Common myeloid progenitor, CD34-positive (primary cell): ENCODE results near the gene BUB3.

Source experiments
- CTCF ChIA-PET: fragments of 350-600 bp; sonication (Branson Sonifier 250); formaldehyde crosslinking; loops from one replicate; lab custom pipeline; 2021; ENCODE audit warnings: antibody characterized with exemption; lab: Charles Lee
- POLR2A ChIA-PET: fragments of 350-600 bp; sonication (Branson Sonifier 250); formaldehyde crosslinking; loops from one replicate; lab custom pipeline; 2021; ENCODE audit warnings: antibody characterized with exemption; lab: Charles Lee
- DNase-seq, 3 donors: peaks; one replicate each; pipeline versions ENCODE4 v3.0.0 to v3.0.0-alpha.2; 2013
- H3K27ac ChIP-seq, 2 experiments: 1 replicate in 1 of 2; 2 replicates in 1 of 2; pipeline ENCODE4 v1.7.0; 2013; ENCODE audit warnings: inconsistent platforms in 2 of 2, low read length in 2 of 2, mild to moderate bottlenecking in 2 of 2, low read depth in 1 of 2, moderate library complexity in 1 of 2; ENCODE audit not compliant: severe bottlenecking in 2 of 2, insufficient read depth in 1 of 2, poor library complexity in 1 of 2
- H3K27me3 ChIP-seq, 5 experiments: replicated peaks in 2 of 5; 1 replicate in 3 of 5; 2 replicates in 2 of 5; pipeline versions ENCODE4 v1.6.1 to v1.7.0; 2013; ENCODE audit warnings: low read length in 4 of 5, mild to moderate bottlenecking in 2 of 5, moderate library complexity in 2 of 5, inconsistent platforms in 1 of 5; ENCODE audit not compliant: insufficient read depth in 5 of 5, control insufficient read depth in 4 of 5
- H3K36me3 ChIP-seq, 4 experiments: 1 replicate in 2 of 4; 2 replicates in 2 of 4; pipeline versions ENCODE4 v1.6.1 to v1.7.0; 2013; ENCODE audit warnings: low read length in 3 of 4, control low read depth in 1 of 4, mild to moderate bottlenecking in 1 of 4; ENCODE audit not compliant: control insufficient read depth in 4 of 4, insufficient read depth in 4 of 4
- H3K4me1 ChIP-seq, 4 experiments: 1 replicate in 3 of 4; 2 replicates in 1 of 4; pipeline versions ENCODE4 v1.6.1 to v1.7.1; 2013; ENCODE audit warnings: low read length in 3 of 4, mild to moderate bottlenecking in 3 of 4, control low read depth in 1 of 4, inconsistent platforms in 1 of 4, moderate library complexity in 1 of 4; ENCODE audit not compliant: control insufficient read depth in 4 of 4, insufficient read depth in 4 of 4; ENCODE audit errors: control extremely low read depth in 1 of 4
- H3K4me3 ChIP-seq, 7 experiments: 1 replicate in 4 of 7; 2 replicates in 3 of 7; pipeline versions ENCODE4 v1.5.1 to v1.7.0; 2013; ENCODE audit warnings: mild to moderate bottlenecking in 7 of 7, low read length in 6 of 7, moderate library complexity in 6 of 7, inconsistent platforms in 2 of 7, low read depth in 2 of 7, control low read depth in 1 of 7; ENCODE audit not compliant: insufficient read depth in 4 of 7, control insufficient read depth in 1 of 7; ENCODE audit errors: extremely low read depth in 1 of 7
- H3K9me3 ChIP-seq, 5 experiments: 1 replicate in 4 of 5; 2 replicates in 1 of 5; pipeline versions ENCODE4 v1.6.1 to v1.7.1; 2013; ENCODE audit warnings: low read length in 4 of 5, mild to moderate bottlenecking in 2 of 5, inconsistent platforms in 1 of 5, low read depth in 1 of 5, moderate library complexity in 1 of 5; ENCODE audit not compliant: control insufficient read depth in 4 of 5, insufficient read depth in 2 of 5; ENCODE audit errors: control extremely low read depth in 1 of 5
- WGBS: methylation state at CpG from one replicate; pipeline ENCODE4 v1.1.5; 2013; ENCODE audit not compliant: insufficient coverage; 5-methylcytosine and 5-hydroxymethylcytosine counted together

The BUB3 gene

DNA sequence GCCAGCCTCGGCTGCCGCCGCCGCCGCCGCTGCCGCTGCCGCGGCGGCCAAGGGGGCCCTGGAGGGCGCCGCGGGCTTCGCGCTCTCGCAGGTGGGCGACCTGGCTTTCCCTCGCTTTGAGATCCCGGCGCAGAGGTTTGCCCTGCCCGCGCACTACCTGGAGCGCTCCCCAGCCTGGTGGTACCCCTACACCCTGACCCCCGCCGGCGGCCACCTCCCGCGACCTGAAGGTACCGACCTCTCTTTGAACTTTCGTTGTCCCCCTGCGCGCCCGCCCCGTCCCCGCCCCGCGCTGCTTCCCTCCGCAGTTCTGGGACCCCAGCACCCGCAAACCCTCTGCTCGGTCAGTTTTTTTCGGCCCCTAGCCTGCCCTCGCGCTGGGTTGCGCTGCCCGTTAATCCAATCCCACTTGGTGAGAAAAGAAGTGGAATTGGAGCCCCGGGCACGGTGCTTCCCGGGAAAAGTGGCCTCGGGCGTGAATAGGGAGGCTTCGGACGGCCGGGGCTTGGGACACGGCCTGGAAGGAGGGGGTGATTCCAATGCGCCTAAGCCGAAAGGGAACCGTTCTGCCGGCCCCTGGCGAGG lies 17.9 kb upstream of the BUB3 start:
- ChIA-PET CTCF (interaction anchor here (1.0 kb wide), 1 partner anchor 13 kb away, joined by 3 read pairs; no protein-coding TSS in a partner anchor), POLR2A (no interaction called here)
- Histone ChIP-seq H3K4me1 (peaks cover 0 to 51% (median 30%) of the 10 kb centered on the region in 4 experiments), H3K27ac (peak overlapping the region in 1 of 2 experiments; percentile 61), H3K4me3 (peak overlapping the region in 3 of 7 experiments; percentile 42 to 66 (median 54)), H3K27me3 (peaks cover 17 to 100% (median 69%) of the 10 kb centered on the region in 5 experiments), H3K9me3 (no peaks in the 10 kb centered on the region), H3K36me3 (no peaks in the 10 kb centered on the region)
- 1% methylated on average over 47 of the region's 59 CpGs for WGBS
- no peak for DNase-seq

DNA sequence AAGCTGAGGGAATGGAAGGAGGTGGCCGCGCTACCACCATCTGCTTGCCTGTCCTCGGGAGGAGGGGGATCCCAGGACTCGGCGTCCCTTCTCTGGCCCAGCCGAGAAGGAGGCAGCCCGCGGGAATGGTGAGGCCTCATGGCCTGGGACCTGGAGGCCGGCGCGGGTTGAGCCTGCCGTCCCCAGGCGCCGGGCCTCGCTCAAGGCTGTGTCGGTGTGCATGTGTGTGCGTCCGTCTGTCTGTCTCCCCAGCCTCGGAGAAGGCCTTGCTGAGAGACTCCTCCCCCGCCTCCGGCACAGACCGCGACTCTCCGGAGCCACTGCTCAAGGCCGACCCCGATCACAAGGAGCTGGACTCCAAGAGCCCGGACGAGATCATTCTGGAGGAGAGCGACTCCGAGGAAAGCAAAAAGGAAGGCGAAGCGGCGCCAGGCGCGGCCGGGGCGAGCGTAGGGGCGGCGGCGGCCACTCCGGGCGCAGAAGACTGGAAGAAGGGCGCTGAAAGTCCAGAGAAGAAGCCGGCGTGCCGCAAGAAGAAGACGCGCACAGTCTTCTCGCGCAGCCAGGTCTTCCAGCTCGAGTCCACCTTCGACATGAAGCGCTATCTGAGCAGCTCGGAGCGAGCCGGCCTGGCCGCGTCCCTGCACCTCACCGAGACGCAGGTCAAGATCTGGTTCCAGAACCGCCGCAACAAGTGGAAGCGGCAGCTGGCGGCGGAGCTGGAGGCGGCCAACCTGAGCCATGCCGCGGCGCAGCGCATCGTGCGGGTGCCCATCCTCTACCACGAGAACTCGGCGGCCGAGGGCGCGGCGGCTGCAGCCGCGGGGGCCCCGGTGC lies 17.2 kb upstream of the BUB3 start:
- Histone ChIP-seq H3K36me3 (no peaks in the 10 kb centered on the region), H3K4me3 (peak overlapping the region in 4 of 7 experiments; percentile 25 to 54 (median 47)), H3K9me3 (no peaks in the 10 kb centered on the region), H3K27me3 (peaks cover 21 to 100% (median 70%) of the 10 kb centered on the region in 5 experiments), H3K27ac (peak overlapping the region in 1 of 2 experiments; percentile 61), H3K4me1 (peaks cover 0 to 51% (median 30%) of the 10 kb centered on the region in 4 experiments)
- ChIA-PET POLR2A (interaction anchor here (0.8 kb wide), 1 partner anchor 9 kb away, joined by 3 read pairs; no protein-coding TSS in a partner anchor), CTCF (interaction anchor here (1.0 kb wide), 1 partner anchor 12 kb away, joined by 3 read pairs; no protein-coding TSS in a partner anchor)
- WGBS, result 2% methylated on average over 76 of the region's 83 CpGs
- peak in 2 of 3 donors; percentile 48 to 61 for DNase-seq

DNA sequence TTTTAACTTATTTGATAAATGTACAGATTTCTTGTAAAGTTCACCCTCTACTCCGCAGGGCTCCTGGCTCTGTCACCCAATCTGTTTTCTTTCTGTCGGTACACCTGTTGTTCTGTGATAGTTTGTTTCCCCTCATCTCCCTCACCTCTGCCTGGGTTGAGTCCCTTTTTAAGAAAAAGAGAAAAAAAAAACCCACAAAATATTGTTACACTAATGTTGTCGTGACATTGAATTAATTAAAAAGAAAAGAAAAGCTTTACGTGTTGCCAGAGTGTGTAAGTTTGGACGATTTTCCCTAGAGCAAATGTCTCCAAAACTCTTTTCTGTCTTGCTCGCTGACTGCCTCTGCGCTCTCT lies 15.1 kb upstream of the BUB3 start:
- Histone ChIP-seq H3K4me1 (peaks cover 0 to 43% (median 23%) of the 10 kb centered on the region in 4 experiments), H3K36me3 (no peaks in the 10 kb centered on the region), H3K27me3 (peaks cover 19 to 100% (median 67%) of the 10 kb centered on the region in 5 experiments), H3K27ac (no peak overlapping the region), H3K4me3 (no peak overlapping the region), H3K9me3 (no peaks in the 10 kb centered on the region)
- CTCF ChIA-PET, result interaction anchor here (4.1 kb wide), 1 partner anchor 11 kb away, joined by 37 read pairs; no protein-coding TSS in a partner anchor
- POLR2A ChIA-PET, result no interaction called here
- 18% methylated on average over 3 of the region's 7 CpGs for WGBS
- DNase-seq, result no peak

DNA sequence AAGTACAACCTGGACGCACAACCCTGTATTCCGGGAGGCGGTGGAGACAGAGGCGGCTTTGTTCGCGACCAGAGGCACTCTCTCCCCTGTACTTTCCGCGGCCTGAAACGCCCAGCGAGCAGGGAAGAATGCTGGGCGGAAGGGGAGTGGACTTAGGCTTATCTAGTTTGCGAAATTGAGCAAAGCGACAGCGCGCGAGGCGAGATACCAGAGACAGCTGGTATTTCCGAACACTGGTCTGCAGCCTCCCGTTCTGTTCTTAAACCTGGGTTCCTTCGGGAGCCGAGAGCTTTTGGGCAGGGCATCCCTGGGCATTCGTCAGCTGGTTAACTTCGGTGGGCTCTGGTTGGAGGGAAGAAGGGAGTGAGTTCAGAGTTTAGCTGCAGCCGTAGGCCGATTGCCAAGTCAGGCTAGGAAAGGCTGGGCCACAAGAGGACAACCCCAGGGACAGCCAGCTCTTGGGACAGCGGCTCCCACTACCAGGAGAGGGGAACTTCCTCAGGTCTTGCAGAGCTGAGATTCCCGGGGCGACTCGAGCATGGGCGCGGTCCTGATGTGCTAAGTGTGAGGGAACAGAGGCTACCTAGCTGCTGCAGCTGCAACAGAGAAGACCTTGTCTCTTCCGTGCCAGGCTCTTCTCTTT lies 14.6 kb upstream of the BUB3 start:
- 5% methylated on average over 27 of the region's 32 CpGs for WGBS
- peaks cover 0 to 42% (median 23%) of the 10 kb centered on the region in 4 experiments for H3K4me1 ChIP-seq
- H3K27ac ChIP-seq, result no peak overlapping the region
- ChIA-PET CTCF (interaction anchor here (4.1 kb wide), 1 partner anchor 11 kb away, joined by 37 read pairs; no protein-coding TSS in a partner anchor), POLR2A (no interaction called here)
- H3K4me3 ChIP-seq, result no peak overlapping the region
- DNase-seq, result peak in 1 of 3 donors; percentile 24
- no peaks in the 10 kb centered on the region for H3K9me3 ChIP-seq
- H3K27me3 ChIP-seq, result peaks cover 19 to 100% (median 67%) of the 10 kb centered on the region in 5 experiments
- H3K36me3 ChIP-seq, result no peaks in the 10 kb centered on the region

DNA sequence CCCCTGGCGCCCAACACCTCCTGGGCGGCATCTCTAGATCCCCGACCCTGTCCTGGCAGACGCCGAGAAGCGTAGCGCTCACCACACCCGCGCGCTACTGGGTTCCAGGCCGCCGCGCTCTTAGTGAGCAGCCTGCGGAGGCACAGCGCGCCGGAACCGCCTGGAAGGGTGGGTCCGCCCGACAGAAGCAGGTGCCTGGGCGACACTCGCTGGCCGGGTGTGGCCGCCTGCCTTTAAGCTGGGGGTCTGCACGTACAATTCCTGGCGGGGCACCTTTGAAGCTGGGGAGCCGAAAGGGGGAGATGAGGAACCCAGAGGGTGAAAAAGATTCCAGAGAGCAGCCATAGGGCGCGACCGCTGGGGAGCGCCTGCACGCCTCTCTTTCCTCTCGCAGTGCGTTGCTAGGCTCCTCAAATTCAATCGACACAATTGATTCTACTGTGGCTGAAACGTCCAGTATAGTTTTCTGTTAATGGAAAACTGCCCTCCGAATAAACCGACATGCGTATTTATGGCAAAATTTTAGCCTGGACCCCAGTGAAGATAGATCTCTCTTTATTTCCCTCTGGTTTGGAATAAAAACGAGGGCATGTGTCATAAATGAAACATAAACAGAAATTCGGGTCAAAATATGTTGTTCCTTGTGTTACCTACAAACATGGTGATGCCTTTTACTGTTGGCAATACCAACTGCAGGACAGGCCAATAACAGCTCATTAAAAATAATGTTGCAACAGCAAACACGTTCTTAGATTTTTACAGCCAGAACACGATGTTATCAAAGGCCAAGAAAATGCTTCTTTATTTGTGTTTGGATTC lies 13.8 kb upstream of the BUB3 start:
- POLR2A ChIA-PET, result interaction anchor here (1.1 kb wide), 1 partner anchor 14 kb away, joined by 3 read pairs; the partner anchor contains the start of gene BUB3
- CTCF ChIA-PET, result interaction anchor here (4.1 kb wide), 1 partner anchor 10 kb away, joined by 37 read pairs; no protein-coding TSS in a partner anchor
- 3% methylated on average over 40 of the region's 43 CpGs for WGBS
- H3K4me1 ChIP-seq, result peaks cover 0 to 35% (median 19%) of the 10 kb centered on the region in 4 experiments
- H3K27me3 ChIP-seq, result peaks cover 19 to 100% (median 71%) of the 10 kb centered on the region in 5 experiments
- H3K36me3 ChIP-seq, result no peaks in the 10 kb centered on the region
- H3K27ac ChIP-seq, result no peak overlapping the region
- no peak for DNase-seq
- H3K9me3 ChIP-seq, result no peaks in the 10 kb centered on the region
- no peak overlapping the region for H3K4me3 ChIP-seq

DNA sequence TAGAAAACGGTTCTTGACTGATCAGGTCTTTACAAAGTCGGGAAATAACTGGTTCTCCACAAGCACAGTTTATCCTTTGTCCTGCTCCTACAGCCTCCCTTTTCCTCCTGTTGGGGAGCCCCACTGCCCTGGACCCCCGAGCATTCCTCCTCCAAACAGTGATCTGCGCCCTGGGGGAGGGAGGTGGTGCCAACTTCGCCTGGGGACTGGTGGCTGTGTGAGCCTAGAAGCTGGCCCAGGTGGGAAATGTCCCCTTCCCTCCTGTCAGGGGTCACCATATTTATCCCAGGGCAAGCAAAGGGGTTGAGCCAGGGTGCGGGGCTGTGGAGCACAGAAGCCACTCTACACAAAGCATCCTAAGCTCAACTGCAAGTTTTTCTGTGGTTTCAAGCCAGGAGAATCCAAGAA lies 13.2 kb upstream of the BUB3 start:
- H3K36me3 ChIP-seq, result no peaks in the 10 kb centered on the region
- ChIA-PET POLR2A (interaction anchor here (0.9 to 1.1 kb wide), 2 partner anchors 10 to 13 kb away, joined by 3 read pairs; partner anchors contain the start of gene BUB3), CTCF (interaction anchor here (4.1 kb wide), 1 partner anchor 9 kb away, joined by 37 read pairs; no protein-coding TSS in a partner anchor)
- H3K27me3 ChIP-seq, result peaks cover 19 to 100% (median 76%) of the 10 kb centered on the region in 5 experiments
- 4% methylated on average over 4 of the region's 6 CpGs for WGBS
- no peak overlapping the region for H3K4me3 ChIP-seq
- DNase-seq, result no peak
- H3K27ac ChIP-seq, result no peak overlapping the region
- peaks cover 0 to 29% (median 16%) of the 10 kb centered on the region in 4 experiments for H3K4me1 ChIP-seq
- H3K9me3 ChIP-seq, result no peaks in the 10 kb centered on the region
